Effector memory CD4-positive, alpha-beta T cell (primary cell): Measurements from ENCODE around the gene CMBL.
"Not testable (repeated sequence)": the region's sequence is repeated elsewhere in the genome, so short reads cannot be mapped to it uniquely, and the experiment has no call there.

Experiments
- DNase-seq, 3 donors: peaks; one replicate each; pipeline ENCODE4 v3.0.0-alpha.2; 2020
- H3K27ac ChIP-seq: 2 replicates; pipeline ENCODE4 v1.7.0; 2013; ENCODE audit warnings: mild to moderate bottlenecking, low read length, moderate library complexity; ENCODE audit not compliant: insufficient read depth, poor library complexity, severe bottlenecking
- H3K27me3 ChIP-seq: replicated peaks from 2 replicates; pipeline ENCODE4 v1.7.0; 2013; ENCODE audit warnings: mild to moderate bottlenecking, low read length; ENCODE audit not compliant: insufficient read depth, control insufficient read depth, poor library complexity, severe bottlenecking
- H3K36me3 ChIP-seq: 2 replicates; pipeline ENCODE4 v1.7.0; 2013; ENCODE audit warnings: mild to moderate bottlenecking, low read length, moderate library complexity; ENCODE audit not compliant: control insufficient read depth, insufficient read depth
- H3K4me1 ChIP-seq: 2 replicates; pipeline ENCODE4 v1.7.0; 2013; ENCODE audit warnings: low read length, mild to moderate bottlenecking; ENCODE audit not compliant: control insufficient read depth, insufficient read depth, poor library complexity, severe bottlenecking
- H3K4me3 ChIP-seq: 2 replicates; pipeline ENCODE4 v1.7.0; 2013; ENCODE audit warnings: low read length, low read depth, mild to moderate bottlenecking; ENCODE audit not compliant: insufficient read depth, poor library complexity, severe bottlenecking
- H3K9me3 ChIP-seq: 2 replicates; pipeline ENCODE4 v1.7.0; 2013; ENCODE audit warnings: mild to moderate bottlenecking, low read length, moderate library complexity; ENCODE audit not compliant: control insufficient read depth

CMBL gene

DNA sequence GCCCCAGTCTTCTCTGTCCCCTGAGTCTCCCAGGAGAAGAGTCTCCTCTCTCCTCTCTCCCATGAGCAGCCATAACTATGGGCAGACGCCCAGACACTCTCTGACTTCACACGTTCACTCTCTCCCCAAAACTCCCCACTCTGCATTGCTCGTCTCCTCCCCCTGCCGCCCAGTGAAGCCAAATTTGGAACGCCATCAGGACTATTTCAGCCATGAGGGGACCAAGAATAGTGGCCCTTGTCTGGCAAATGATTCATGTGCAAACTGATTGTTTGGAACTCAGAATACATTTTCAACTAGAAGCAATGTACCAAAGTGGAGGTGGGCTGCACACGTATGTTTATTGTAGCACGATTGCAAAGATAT lies 20.9 kb downstream of the CMBL start:
- H3K27me3 ChIP-seq, result no peaks in the 10 kb centered on the region
- H3K4me1 ChIP-seq, result no peaks in the 10 kb centered on the region
- H3K4me3 ChIP-seq, result no peak overlapping the region
- no peak overlapping the region for H3K27ac ChIP-seq
- no peak for DNase-seq
- H3K9me3 ChIP-seq, result no peaks in the 10 kb centered on the region
- no peaks in the 10 kb centered on the region for H3K36me3 ChIP-seq

DNA sequence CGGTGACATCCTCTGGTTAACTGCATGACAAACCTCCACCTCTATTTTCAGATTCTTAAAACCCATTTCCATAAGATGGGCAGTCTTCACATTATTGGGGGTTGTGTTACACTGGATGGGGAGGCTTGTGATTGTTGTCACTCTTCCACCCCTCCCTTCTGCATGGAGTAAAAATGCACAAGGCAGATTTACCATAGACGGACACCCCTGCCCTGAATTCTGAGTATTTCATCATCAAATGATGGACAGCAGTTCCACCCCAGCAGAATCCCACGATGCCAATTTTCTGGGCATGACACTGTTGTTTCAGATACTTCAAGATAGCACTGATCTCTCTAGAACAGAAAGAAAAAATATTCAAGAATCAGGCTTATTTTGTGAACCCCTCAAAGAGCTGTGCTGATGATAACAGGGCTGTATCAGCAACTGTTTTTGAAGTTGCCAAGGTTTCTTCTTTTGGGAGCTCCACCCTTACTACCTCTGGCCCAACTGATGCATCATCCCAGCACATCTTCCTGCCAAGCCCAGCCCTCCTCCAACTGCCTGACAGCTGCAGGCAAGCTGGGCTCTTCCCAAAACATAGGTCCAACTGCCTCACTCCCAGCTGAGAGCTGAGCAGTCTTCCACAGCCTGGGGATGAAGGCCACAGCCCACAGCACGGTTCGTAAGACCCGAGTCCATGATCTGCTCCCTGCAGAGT lies 21.4 kb downstream of the CMBL start:
- Histone ChIP-seq H3K9me3 (no peaks in the 10 kb centered on the region), H3K36me3 (no peaks in the 10 kb centered on the region), H3K27ac (no peak overlapping the region), H3K27me3 (no peaks in the 10 kb centered on the region), H3K4me3 (no peak overlapping the region), H3K4me1 (no peaks in the 10 kb centered on the region)
- DNase-seq, result no peak

DNA sequence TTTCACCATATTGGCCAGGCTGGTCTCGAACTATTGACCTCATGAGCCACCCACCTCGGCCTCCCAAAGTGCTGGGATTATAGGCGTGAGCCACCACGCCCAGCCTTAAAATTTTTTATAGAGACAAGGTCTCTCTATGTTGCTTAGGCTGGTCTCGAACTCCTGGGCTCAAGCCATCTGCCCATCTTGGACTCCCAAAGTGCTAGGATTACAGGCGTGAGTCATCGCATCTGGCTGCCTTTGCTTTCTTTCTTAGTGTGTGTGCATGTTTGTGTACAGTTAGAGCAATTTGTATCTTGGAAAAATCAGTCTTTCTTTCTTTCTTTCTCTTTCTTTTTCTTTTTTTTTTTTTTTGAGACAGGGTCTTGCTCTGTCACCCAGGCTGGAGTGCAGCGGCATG lies 22.3 kb downstream of the CMBL start:
- H3K27me3 ChIP-seq, DNase-seq, H3K9me3 ChIP-seq, H3K27ac ChIP-seq, H3K4me1 ChIP-seq, H3K4me3 ChIP-seq, H3K36me3 ChIP-seq: not testable (repeated sequence)

DNA sequence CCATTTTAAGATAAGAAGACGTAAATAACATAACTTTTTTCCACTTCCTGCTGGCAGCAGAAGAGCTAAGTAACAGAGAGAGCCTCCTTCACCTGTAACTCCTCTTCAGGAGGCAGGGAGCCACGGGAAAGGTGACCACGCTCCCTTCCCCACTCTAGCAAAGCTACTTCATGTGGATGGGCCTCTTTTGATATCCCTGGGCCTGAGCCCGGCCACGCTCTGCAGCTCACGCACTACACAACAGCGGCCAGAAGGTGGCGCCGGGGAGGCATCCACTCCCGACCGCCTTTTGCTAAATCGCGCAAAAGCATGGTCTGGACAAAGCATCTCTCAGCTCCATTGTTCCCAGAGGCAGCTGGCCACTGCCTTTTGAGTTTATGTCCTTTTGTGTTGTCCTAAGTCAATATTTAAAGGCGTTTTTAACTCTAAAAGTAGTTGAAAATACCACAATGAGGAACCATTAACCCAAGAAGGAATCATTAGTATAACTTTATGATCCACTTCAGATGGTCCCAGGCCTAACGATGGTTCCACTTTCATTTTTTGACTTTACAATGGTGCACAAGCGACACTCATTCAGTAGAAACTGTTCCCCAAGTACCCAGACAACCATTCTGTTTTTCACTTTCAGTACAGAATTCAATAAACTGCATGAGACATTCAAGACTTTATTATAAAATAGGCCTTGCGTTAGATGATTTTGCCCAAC lies 23.6 kb downstream of the CMBL start:
- H3K4me1 ChIP-seq, result no peaks in the 10 kb centered on the region
- H3K36me3 ChIP-seq, result no peaks in the 10 kb centered on the region
- peak; percentile 53 to 58 (median 55) for DNase-seq
- H3K27me3 ChIP-seq, result no peaks in the 10 kb centered on the region
- H3K27ac ChIP-seq, result no peak overlapping the region
- no peak overlapping the region for H3K4me3 ChIP-seq
- no peaks in the 10 kb centered on the region for H3K9me3 ChIP-seq

DNA sequence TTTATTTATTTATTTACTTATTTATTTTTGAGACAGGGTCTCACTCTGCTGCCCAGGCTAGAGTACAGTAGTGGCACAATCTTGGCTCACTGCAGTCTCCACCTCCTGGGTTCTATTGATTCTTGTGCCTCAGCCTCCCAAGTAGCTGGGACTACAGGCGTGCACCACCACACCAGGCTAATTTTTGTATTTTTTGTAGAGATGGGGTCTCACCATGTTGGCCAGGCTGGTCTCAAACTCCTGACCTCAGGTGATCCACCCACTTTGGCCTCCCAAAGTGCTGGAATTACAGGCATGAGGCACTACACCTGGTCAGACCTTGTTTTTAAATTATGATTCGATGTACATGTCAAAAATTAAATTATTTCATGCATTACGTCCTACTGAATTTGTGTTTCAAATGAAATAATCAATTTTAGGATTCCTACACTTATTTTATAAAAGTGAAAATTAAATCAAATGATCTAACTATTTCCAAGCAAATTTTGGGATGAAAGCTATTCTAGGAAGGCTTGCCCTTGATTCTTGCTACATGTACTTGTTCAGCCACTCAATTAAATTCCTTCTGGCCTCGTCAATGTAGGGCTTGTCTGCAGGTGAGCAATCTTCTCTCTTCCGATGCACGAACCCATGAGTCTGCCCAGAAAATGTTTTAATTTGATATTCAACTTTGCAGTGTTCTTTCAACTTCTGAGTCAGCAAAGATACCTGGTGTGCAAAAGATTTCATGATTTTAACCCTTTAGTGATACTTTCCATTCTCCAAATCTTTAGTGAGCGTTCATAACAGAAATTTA lies 27.6 kb downstream of the CMBL start:
- no peak for DNase-seq
- no peak overlapping the region for H3K4me3 ChIP-seq
- no peaks in the 10 kb centered on the region for H3K36me3 ChIP-seq
- H3K9me3 ChIP-seq, result no peaks in the 10 kb centered on the region
- H3K27me3 ChIP-seq, result no peaks in the 10 kb centered on the region
- no peak overlapping the region for H3K27ac ChIP-seq
- H3K4me1 ChIP-seq, result no peaks in the 10 kb centered on the region

DNA sequence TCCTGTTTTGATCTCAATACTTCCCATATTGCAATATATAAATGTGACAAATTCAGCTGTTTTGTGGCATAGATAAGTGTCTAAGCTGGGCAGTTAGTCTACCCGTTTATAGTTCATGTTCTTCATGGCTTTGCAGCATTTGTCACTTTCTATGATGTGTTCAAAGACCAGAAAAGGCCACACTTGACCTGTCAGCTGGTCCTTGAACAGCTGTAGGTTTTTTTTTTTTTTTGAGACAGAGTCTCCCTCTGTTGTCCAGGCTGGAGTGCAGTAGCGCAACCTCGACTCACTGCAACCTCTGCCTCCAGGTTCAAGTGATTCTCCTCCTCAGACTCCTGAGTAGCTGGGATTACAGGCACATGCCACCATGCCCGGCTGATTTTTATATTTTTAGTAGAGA lies 28.4 kb downstream of the CMBL start:
- H3K9me3 ChIP-seq, result no peaks in the 10 kb centered on the region
- no peak for DNase-seq

DNA sequence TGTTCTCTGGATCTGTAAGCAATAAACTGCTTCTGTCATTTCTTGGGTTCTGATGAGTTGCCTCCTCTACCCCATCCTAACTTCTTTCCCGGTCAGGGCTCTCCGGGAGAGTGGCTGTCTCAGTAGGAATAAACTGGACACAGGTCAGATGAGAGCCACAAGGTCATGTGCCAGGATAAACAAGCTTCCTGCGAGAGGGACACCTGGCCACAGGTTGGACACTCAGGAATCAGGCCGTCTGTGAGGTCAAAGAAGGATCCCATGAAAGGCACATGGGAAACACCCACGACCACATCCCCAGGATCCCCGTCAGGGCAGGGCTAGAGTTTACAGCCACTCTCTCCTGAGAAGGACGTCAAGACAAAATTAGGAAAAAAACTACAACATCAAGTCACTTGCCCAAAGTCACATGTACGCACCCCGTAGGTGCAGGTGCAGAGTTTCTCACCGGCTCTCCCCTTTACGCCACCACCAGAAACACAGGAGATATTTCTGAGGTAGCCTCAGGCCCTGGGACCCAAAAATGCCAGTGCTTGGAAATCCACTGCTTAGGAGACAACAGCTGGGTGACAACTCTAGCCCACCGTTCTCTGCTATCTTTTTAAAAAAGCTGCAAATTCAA lies 28.9 kb downstream of the CMBL start:
- Histone ChIP-seq H3K27me3 (no peaks in the 10 kb centered on the region), H3K4me1 (no peaks in the 10 kb centered on the region), H3K4me3 (no peak overlapping the region), H3K36me3 (no peaks in the 10 kb centered on the region), H3K27ac (no peak overlapping the region), H3K9me3 (no peaks in the 10 kb centered on the region)
- no peak for DNase-seq

More for the DNA sequence above, 28.4 kb downstream of the CMBL start:
- H3K27ac ChIP-seq, result no peak overlapping the region
- H3K4me1 ChIP-seq, result no peaks in the 10 kb centered on the region
- no peaks in the 10 kb centered on the region for H3K36me3 ChIP-seq
- no peaks in the 10 kb centered on the region for H3K27me3 ChIP-seq
- H3K4me3 ChIP-seq, result no peak overlapping the region

DNA sequence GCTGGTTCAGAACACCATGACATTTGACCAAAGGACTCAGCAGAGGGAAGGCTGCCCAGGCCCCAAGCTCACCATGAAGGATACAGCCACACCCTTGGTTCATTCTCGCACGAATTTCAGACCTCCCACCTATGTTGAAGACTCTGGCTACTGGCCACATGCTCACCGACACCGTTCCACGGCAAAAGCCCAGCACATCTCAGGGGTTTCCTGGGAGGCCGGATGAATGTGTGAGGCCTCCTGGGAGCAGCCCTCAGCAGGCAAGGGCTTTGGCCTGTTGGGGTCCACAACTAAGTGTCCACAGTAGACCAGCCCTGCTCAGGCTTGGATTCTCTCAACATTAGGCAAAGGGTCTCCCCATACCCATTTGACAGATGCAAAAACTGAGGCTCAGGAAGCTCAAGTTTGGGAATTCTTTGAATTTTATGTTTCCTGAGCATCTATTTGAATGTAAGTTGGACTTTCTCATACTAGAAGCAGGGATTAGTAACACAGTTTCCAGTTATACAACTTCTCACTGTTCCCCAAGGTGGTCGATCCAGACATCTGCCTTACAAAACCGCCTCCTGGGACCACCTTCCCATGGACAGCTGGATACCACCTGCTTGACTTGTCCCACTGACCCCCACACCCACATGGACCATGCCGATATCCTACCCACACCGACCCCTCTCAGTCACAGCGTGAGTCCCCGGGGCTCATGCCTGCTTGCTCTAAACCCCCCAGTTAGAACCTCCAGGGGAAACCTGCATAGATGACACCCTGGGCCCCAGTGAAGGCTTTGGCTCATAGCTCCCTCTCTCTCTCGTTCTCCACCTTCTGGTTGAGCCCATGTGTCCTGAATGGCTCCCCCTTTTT lies 29.7 kb downstream of the CMBL start:
- H3K4me1 ChIP-seq, result no peaks in the 10 kb centered on the region
- no peak overlapping the region for H3K4me3 ChIP-seq
- H3K9me3 ChIP-seq, result no peaks in the 10 kb centered on the region
- DNase-seq, result no peak
- H3K36me3 ChIP-seq, result no peaks in the 10 kb centered on the region
- no peak overlapping the region for H3K27ac ChIP-seq
- no peaks in the 10 kb centered on the region for H3K27me3 ChIP-seq

DNA sequence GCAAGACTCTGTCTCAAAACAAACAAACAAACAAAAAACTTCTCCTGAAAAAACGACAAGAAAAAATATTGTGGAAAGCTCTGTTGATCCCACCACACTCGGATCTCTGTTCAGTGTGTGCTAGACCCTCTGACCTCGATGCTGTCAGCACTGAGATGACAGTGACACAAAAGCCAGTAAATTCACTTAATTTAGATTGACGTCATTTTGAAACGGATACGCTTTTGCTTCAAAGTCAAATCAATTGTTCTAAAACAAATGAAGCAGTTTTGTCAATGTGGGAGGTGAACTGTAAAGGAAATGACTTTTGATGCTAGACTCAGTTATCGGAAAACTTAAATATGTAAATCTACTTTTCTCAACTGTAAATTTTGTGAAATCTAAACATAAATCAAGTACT lies 31.0 kb downstream of the CMBL start:
- Histone ChIP-seq H3K4me3 (no peak overlapping the region), H3K27ac (no peak overlapping the region), H3K27me3 (no peaks in the 10 kb centered on the region), H3K36me3 (no peaks in the 10 kb centered on the region), H3K4me1 (no peaks in the 10 kb centered on the region), H3K9me3 (no peaks in the 10 kb centered on the region)
- DNase-seq, result no peak
